Measurements from ENCODE around the gene SNX11.

Gene SNX11

DNA sequence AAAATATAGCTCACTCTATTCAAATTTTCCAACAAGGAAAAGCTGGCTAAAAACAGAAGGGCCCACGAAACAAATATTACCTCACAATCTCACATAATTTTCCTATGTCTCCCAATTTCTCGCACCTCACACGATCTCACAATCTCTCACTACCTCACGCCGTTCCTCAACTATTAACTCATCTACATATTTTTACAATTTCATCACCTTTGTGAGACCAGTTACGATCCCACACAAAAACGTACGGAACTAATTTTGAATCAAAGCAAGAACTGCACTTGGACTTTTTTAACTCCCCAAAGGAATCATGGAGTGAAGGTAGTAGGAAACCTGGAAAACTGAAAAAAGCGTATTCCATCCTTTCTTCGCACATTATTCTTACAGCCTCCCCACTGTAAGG lies 7.4 kb upstream of the SNX11 start:
- DNase-seq = no peak

DNA sequence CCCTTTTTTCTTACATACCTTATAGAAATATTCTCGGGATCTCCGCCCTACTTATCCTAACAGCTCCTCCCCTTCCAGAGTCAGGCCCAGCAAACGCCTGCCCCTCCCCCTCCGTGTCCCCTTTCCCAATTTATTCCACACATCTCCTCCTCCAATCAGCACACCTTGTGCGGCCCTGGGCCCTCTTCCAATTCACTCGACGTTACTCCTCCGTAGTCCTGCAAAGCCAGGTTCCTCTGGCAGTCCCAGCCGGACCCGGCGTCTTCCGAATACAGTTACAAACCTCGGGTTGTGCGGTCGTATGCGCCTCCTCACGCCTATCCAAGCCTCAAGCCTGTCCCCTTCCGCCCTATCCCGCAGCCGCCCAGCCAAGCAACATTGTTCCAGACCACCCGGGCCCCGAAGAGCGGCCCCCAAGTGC lies 7.0 kb upstream of the SNX11 start:
- no peak for DNase-seq

- peak; percentile 96 for DNase-seq
Observed at GRCh38 chr17:48101012-48101720, 6.4 kb upstream of the SNX11 start, which contains the start of gene CBX1. CBX1 (minus strand) TSS chr17:48101478; CDS start chr17:48077004, 24,474 bp downstream.

DNA sequence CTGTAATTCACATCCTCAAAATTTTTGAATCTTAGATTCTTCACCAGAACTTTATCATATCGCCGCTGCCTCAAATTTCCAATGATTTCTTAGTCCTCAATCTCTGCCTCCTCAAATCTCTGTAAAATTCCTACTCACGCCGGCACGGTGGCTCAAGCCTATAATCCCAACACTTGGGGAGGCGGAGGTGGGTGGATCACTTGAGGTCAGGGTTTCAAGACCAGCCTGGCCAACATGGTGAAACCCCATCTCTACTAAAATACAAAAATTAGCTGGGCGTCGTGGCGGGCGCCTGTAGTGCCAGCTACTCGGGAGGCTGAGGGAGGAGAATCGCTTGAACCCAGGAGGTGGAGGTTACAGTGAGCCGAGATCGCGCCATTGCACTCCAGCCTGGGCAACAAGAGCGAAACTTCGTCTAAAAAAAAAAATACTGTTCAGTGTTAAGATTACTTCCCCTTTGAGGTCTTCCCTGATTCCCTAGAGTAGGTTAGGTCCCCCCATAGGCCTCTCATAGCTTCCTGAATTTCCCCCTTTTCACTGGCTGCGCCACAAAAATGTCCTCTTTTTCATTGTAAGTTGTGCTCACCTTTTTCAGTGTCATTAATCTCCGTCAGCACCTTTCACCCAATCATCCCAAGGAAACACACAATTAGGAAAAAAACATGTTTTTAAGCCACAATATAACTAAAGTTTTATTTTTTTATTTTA lies 5.4 kb upstream of the SNX11 start:
- DNase-seq = no peak

DNA sequence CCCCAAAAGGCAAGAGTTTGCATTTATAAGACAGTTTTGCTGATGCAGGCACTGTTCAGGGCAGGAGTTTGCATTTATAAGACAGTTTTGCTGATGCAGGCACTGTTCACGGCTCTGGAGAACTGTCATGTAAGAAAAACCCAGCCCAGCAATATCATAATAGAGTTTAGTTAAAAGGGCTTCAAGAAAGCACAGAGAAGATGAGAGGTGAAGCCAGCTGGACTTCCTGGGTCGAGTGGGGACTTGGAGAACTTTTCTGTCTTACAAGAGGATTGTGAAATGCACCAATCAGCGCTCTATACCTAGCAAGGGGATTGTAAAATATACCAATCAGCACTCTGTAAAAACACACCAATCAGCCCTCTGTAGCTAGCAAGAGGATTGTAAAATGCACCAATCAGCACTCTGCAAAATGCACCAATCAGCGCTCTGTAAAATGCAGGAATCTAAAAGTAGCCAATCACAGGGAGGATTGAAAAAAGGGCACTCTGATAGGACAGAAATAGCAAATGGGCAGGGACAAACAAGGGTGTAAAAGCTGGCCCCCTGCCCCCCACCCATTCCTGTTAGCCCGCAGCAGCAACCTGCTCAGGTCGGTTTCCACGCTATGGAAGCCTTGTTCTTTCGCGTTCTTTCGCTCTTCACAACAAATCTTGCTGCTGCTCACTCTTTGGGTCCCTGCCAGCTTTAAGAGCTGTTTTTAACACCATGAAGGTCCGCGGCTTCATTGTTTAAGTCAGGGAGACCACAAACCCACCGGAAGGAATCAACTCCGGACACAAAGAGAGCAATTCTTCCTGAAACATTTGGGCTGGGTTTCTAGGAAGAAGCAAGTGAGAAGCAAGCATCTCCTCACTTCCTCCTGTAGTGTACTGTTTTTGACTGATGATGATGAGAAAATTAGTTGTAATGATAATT lies 4.5 kb upstream of the SNX11 start:
- no peak for DNase-seq

- no peak for DNase-seq
Observed at GRCh38 chr17:48104440-48104839, 3.1 kb upstream of the SNX11 start.

DNA sequence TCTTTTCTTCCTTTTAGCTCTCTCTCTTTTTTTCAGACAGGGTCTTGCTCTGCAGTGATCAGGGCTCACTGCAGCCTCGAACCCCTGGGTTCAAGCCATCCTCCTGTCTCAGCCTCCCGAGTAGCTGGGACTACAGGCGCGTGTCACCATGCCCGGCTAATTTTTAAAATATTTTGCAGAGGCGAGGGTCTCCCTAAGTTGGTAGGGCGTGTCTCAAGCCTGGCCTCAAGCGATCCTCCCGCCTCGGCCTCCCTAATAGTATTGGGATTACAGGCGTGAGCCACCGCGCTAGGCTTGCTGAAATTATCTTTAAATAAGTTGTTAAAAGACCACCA lies 797 bp upstream of the SNX11 start:
- DNase-seq = no peak

DNA sequence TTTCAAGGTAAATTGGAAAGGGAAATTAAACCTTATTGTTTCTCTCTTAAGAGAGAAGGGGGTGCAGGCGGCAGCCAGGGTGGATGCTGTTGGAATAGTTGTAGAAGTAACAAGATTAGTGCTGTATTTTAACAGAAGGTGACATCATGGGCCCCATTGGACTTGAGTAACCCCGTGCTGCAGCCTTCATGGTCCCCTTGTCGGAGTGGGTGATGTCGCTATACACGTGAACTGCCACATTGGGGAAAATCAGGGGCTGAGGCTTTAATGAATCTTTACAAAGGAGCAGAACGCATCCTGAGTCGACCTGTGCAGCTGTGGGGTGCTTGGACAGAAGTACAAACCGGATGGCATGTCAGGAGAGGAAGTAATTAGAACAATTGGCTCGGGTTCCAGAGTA lies 3.2 kb downstream of the SNX11 start:
- DNase-seq = no peak

DNA sequence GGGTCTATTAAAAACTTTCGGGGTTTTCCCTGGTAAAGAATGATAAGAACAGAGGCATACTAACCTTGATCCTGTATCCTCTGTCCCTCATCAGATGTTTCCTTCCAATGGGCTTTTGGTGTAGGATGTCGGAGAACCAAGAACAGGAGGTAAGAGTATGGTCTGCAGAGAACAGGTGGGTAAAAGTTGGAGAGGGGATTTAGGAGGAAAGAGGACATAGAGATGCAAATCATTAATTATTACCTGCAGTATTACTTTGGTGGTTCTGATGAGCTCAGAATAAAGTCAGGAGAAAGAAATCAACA lies 4.3 kb downstream of the SNX11 start:
- DNase-seq = no peak

DNA sequence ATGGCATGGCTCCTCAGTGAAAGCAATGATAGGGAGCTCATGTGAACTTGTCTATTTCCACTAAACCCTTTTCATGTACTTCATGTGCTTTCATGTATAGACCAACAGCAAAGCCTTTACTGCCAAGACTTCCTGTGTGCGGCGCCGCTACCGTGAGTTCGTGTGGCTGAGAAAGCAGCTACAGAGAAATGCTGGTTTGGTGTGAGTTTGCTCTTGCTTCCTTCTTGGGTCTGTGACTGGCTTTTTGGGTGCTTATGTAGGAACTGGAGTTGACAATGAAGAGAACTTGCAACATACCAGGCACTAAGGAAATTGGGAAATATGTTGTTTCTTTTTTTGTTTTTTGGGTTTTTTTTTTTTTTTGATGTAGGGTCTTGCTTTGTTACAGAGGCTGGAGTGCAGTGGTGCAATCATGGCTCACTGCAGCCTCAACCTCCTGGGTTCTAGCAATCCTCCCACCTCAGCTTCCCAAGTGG lies 5.7 kb downstream of the SNX11 start:
- peak; percentile 13 for DNase-seq

- DNase-seq = no peak
Observed at GRCh38 chr17:48121923-48122664, 14.5 kb downstream of the SNX11 start.

GRCh38 chr17:48122665-48123045 lies 15.1 kb downstream of the SNX11 start:
- DNase-seq = no peak

- no peak for DNase-seq
Observed at GRCh38 chr17:48123111-48123510, 15.5 kb downstream of the SNX11 start.

- DNase-seq = no peak
Observed at GRCh38 chr17:48123776-48124388, 16.3 kb downstream of the SNX11 start.

DNA sequence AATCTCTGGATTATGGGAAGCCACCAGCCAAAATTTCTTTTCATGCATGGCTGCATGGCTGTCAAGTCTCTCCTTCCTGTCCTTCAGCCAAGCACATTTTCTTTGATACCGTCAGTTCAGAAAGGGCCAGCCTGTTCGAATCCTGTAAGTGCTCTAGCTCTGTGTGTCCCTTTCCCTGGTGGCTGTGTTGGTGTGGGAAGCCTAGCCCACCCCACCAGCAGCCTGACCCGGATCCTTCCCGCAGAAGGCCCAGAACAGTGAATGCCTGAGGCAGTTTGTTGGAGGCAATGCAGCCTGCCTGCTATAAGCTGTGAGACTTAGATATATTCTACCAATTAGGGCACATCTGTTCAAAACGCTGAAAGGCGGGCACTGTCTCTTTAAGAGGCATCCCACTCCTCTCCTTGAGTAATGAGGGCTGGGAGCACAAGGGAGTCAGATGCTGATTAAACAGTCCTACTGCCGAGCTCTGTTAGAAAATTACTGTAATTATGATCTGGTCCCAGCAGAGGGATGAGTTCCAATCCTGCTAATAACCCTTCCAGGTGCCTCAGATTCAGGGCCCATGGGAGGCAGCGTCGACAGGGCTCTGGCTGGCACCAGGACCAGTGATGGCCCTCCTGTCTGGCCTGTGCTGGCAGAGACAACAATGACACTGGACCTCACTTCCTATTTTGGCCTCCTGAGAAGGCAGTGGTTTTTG lies 18.4 kb downstream of the SNX11 start:
- no peak for DNase-seq

DNA sequence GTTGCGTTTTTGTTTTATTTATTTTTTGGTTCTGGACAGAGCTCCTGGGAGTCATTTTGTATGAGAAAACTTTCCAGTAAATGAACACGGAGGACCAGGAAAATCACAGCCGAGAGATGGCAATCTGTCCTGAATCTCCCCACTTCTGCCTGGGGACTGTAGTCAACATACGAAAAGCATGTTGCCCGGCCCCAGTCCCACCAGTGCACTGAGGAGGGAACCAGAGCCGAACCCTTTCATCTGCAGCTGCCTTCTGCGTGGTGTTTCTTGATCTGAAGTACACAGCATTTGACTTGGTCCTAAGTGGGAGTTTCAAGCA lies 18.9 kb downstream of the SNX11 start:
- no peak for DNase-seq

DNA sequence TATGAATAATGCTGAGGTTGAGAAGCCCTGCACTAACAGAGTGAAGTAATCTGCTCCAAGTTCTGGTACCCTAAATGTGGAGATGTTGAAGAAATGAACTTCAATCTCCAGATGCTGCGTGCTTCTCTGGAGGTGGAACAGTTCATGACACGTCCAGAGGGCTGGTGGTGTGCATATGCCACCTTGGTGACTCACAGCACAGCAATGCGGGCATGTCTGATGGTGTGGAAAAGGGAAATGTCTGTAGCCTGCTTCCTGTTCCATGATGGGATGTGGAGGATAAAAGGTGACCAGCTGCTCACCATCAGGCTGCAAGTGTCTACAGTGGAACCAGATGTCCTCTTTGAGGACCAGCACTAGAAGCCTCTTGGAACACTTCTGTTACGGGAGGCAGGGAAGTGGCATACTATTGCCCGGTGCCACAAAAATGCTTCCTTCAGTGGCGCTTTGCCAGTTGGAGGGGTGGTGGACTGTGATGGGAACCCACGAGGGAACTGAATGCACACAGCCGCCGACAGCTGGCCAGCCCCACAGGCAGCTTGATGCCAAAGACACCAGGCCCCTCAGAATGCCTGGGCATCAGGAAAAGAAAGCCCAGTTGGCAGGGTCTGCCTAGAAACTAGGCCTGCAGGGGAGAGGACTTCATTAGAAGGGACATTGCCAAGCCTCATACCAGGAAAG lies 19.9 kb downstream of the SNX11 start:
- no peak for DNase-seq

GRCh38 chr17:48128400-48128799 lies 20.8 kb downstream of the SNX11 start:
- no peak for DNase-seq

GRCh38 chr17:48129981-48130380 lies 22.4 kb downstream of the SNX11 start:
- no peak for DNase-seq

DNA sequence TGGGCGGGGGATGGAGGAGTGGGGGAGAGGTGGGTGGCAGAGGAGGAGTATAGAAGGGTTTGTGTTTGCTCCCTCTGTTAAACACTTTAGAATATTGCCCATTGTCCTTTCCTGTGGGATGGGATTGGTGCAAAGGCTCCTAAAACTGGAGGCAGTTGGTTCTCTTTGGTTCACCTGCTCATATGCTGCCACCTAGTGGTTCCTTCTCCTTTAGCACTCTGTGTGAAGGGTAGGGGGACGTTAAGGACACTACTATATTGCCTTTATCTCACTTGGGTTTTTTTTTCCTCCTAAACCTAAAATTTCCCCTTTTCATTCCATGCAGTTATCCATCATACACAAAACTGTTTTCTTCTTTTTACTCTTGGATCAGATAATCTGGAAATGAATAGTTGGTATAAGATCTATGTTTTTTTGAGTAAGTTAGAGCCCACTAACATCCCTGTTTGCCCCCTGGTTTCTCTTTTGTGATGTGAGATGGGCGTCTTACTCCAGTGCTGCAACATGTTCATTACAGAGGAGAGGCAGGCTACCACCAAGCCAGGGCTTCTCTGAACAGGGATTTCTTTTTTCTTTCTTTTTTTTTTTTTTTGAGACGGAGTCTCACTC lies 23.8 kb downstream of the SNX11 start:
- no peak for DNase-seq

DNA sequence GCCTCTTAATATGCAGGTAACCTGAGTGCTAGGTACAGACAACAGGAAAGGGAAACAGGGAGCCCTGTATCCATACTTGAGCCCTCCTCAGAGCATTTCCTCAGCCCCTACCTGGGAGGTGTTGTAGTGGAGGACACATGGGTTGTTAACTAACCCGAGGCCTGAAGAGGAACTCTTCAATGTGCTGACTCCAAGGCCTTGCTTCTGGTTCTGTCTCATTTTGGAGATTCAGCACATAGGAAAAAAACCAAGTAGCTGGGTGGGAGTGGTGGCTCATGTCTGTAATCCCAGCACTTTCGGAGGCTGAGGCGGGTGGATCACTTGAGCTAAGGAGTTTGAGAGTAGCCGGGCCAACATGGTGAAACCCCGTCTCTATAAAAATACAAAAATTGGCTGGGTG lies 24.8 kb downstream of the SNX11 start:
- no peak for DNase-seq
